GM21360 (cell line): ENCODE results near the gene PRPS1L1.

Experiments
- ATAC-seq: cut with Tn5 transposase; IDR thresholded peaks from one replicate; pipeline ENCODE4 v1.9.1; 2021; ENCODE audit warnings: mild to moderate bottlenecking, moderate library complexity; ENCODE audit not compliant: unreplicated experiment

PRPS1L1 gene

DNA sequence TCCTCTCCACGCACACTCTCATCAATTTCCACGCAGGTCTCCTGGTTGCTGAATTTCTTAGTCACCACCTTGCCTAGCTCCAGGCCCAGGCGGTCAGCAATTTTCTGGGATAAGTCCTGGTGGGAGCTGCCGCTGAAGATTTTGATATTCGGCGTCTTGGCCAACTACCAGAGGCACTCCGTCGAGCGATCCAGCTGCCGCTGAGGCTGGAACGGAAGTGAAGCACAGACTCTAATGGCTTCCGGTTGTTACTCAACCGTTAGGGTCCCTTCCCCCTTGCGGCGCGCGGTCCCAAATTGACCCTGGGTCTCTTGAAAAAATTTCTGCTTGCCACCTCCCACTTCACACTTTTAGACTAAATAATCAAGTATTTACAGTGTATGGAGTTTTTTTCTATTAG lies at the start of gene PRPS1L1:
Gene PRPS1L1 (minus strand): TSS at position 219 of the 400 bp plus-strand sequence.
- no peak for ATAC-seq

DNA sequence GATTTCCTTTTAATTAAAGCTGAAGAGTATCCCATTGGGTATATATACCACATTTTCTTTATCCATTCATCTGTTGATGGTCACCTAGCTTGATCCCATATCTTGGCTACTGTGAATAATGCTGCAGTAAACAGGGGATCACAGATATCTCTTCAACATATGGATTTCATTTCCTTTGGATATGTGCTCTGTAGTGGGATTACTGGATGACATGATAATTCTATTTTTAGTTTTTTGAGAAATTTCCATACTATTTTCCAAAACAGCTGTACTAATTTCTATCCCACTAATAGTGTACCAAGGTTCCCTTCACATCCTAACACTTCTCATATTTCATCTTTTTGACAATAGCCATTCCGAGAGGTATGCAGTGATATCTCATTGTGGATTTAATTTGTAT lies 48.8 kb upstream of the PRPS1L1 start:
- ATAC-seq, result no peak

DNA sequence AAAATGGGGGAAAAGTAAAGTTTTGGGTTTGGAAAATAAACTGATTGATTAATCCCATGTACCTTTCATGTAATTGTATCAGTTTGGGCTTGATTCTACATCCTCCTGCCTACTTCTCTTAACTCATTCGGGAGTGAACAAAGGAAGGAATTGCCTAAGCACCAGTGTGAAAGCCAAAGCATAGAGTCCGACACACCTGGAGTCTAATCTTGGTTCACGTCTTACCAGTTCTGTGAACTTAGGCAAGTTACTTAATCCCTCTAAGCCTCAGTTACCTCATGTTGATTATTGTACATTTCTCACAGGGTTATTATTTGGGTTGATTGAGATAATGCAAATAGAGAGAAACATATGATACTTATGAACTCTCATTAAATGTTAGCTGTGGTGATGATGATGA lies 41.1 kb upstream of the PRPS1L1 start:
- no peak for ATAC-seq

DNA sequence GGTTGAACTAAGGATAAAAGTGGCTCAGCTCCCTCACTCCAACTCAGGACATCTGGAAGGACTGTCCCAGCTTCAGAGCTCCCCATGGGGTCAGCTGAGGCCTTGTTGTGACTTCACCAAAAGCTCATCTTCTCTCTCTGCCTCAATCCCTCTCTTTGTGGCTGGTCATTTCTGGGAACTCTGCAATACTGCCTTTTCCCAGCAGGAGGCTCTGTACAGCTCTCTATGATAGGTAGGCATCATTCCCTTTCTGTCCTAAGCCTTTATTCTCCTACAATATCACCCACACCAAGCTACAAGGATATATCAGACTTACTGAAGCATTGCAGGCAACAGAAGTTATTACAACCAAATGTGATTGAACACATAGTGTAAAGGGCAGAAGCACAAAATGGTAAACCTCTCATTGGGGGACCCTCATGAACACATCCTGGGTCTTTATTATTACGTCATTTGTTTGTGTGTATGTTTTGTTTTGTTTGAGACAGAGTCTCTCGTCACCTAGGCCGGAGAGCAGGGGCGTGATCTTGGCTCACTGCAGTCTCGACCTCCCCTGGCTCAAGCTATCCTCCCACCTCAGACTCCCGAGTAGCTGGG lies 36.7 kb upstream of the PRPS1L1 start:
- peak; percentile 77 for ATAC-seq

DNA sequence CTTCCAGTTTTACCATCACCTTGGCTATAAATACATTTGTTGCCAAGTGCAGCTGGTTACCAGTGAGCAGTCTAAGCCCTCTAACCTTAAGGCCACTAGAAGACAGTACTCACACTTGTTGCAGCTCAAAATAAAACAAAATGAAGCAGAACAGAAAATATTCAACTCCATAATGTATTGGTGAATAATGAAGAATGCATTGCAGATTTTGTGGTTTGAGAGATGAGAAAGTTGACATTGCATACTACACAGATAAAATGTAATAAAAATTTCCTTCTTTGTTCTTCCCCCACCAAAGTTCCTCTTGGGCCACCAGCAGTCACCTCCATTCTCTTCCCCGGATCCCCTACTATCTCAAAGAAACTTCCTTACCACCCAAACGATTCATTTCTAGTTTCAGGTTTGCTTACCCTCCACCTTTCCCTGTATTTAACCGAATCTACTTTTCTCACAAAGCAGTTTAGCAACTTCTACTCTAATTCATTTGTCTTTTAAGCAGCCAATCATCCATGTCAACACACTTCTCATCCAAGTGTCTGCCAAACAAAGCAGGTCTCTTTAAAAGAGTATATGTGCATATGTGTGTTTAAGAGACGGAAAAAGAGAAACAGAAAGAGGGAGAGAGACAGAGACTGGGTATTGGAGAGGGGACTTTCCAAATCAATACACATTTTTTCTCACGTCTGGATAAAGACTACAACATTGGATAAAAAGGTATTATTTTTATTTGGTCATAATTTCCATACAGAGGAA lies 35.7 kb upstream of the PRPS1L1 start:
- ATAC-seq, result no peak

DNA sequence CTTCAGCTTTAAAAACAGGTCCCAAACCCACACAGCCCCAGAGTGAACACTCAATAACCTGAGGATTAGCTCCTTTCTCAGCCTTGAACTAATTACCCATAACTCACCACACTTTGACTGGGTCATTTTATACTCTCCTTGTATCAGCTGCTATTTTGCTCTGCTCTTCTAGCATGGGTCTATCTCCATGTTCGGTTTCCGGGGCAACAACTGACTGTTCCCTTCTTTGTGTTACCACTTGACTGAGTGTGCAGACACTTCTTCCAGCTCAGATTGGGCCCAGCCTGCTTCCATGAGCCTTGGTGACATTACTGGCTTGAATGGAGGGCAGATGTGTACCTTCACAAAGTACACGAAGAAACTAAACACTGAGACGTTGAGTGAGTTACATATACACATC lies 31.5 kb upstream of the PRPS1L1 start:
- no peak for ATAC-seq

DNA sequence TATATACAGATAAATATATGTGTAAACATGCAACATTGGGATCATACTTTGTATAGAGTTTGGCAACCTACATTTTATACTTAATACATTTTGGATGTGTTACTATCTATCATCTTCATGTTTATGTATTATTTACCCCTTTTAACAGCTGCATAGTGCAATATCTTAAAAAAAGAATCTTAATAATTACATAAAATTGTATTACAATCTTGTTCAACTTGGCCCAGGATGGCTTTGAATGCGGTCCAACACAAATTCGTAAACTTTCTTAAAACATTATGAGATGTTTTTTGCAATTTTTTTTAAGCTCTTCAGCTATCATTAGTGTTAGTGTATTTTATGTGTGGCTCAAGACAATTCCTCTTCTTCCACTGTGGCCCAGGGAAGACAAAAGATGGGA lies 26.3 kb upstream of the PRPS1L1 start:
- no peak for ATAC-seq

DNA sequence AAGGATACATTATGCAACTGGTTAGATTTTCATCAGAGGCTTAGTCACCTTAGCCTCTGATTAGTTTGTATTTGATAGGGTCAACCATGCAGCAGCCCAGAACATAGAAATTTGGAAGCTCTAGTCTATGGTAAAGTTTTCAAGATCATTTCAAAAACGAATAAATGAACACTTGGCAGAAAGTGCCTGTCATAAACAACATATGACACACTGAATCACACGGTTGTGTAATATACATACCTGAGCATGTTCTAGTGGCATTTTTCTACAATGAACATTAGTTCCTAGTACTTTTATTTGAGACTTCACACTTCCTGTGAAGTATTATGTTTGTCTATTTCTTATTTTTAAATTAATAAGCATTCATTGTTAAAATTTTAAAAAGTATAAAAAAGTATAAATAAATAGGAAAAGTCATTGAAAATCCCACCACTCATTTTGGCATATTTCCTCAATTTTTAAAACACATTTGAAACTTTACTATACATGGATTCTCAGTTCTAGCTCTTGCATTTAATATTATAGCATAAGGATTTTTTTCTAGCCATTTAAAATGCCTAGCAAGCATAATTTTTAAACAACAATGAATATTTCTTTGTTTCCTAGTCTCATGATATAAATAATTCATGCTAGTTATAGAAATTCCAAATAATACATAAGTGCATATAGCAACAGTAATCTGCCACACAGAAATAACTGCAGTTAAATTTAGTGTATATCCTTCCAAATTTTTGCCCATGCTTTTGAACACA lies 25.7 kb upstream of the PRPS1L1 start:
- ATAC-seq, result no peak

DNA sequence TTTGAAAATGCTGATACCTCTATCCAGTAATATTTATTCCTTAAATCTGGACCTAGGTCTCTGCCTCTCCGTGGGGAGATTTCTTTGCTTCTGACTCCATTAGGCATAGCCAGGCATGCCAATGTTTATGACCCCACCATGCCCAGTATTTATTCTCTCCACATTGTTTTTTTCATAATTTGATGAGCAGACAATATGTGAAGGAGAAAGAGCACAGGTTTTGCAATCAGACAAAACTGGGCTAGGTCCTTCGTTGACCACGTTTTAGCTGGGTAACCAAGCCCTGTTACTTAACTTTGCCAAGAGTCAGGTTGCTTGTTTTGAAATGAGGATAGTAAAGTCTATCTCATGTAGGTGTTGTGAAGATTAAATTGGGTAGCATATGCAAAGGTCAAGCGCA lies 21.6 kb upstream of the PRPS1L1 start:
- ATAC-seq, result no peak

DNA sequence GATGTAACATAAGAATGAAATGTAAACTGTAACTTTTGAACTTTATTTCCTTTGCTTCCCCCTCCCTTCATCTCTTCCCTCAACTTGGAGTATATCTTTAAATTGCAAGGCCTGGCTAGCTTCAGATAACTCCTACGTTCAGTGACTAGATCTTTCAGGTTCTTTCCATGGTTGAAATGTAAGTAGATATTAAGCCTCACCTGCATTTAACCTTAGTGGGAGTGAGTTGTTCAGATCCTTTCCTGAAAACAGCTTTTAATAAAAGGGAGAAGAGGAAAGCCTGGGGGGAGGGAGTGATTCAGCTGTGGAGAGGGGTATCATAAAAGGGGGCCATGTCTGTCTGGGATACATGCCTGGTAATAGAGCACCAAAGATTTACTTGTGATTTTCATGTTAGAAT lies 19.0 kb upstream of the PRPS1L1 start:
- ATAC-seq, result no peak

DNA sequence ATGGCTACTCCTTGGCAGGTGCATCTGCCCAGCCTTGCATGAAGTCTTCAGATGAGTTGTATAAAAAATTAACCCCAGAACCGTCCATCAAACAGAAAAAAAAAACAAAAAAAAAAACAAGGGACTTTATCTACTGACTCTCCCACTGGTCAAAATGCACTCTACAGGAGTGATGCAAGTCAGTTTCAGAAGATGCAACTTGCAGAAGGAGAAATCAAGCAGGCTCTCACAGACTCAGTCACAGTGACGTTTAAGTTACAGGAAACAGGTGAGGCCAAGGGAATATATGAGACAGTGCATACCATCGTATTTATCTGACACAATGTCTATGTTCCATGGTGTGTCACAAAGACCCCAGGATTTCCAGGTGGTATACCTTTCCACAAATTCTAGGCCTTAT lies 17.5 kb upstream of the PRPS1L1 start:
- no peak for ATAC-seq

DNA sequence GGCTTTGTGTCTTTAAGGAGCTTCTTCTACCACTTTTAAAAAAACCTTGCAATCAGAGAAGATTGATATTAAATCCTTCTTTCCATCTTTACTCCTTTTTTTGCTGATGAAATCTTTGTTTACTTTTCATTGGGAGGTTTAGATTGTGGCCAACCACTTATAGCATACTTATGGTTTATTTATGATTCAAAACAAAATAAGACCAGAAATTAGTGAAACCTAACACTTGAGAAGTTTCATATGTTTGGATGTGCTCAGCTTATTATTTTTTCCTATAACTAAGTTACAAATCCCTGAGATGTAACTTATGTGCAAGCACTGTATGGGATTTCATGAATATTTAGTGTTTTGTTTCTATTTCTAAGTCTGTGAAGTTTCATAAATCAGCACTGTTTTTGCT lies 13.5 kb upstream of the PRPS1L1 start:
- ATAC-seq, result no peak

DNA sequence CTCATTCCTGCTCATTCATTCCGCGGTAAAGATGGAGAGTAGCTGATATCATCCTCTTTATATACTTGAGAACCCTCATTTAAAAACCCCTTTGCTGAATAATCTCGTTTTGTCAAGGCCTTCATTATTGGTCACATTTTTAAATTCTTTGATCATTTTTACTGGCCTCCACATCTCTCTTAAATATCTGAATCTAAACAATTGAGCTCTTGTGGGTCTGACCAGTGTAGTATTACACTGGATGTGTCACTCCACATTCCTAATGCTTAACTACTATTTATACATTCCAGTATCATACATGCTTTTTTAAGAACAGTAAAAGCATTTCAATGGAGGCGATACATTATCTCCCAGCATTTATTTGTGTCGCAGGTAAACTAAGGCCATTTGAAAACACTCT lies 12.6 kb upstream of the PRPS1L1 start:
- ATAC-seq, result no peak

DNA sequence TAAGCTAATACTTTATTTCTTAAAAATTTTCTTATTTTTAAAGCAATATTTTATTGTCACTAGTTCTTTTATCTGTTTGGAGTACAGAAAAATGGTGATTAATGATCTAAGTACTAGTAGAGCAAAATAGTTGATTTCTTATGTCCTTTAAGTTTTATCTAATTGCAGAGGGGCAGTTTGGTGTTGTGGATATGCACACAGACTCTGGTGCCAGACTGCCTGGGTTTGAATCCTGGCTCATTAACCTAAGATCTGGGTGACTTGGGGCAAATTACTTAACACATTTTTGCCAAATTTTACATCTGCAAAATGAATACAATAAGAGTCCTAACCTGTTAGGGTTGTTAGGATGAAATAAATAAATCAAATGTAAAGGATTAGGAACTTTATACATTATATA lies 10.7 kb upstream of the PRPS1L1 start:
- no peak for ATAC-seq

DNA sequence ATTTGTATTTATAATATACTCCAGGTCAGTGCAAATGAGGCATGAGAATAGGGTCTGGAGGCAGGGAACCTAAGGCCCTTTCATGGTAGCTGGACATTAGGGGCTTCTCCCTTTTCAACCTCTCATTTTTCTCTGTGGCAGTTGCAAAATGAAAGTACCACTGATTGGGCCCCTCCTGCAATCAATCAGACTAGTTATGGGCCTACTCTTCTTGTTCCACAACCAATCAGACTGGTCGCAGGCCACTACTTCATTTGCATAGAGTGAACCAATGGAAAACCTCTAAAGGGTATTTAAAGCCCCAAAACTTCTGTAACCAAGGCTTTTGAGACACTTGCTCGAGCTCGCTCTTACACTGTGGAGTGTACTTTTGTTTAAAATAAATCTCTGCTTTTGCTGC lies 10.0 kb upstream of the PRPS1L1 start:
- no peak for ATAC-seq

DNA sequence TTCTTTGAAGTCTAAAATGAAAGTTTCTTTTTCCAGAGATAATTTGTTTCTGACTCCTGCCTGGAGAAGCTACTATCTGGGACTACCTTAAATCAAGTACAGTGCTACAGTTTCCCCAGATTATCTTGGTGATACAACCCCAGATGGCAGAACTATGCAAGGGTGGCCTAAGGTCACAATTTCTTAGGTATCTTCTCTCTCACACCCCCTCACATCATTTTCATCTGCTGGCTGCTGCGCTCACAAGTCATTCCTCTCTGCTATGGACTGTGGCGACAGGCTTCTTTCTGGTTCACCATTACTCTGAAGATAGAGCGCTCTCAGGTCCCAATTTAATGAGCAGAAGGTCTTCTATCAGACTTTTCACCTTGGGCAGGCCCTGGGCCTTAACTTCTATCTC lies 9.1 kb upstream of the PRPS1L1 start:
- ATAC-seq, result no peak

DNA sequence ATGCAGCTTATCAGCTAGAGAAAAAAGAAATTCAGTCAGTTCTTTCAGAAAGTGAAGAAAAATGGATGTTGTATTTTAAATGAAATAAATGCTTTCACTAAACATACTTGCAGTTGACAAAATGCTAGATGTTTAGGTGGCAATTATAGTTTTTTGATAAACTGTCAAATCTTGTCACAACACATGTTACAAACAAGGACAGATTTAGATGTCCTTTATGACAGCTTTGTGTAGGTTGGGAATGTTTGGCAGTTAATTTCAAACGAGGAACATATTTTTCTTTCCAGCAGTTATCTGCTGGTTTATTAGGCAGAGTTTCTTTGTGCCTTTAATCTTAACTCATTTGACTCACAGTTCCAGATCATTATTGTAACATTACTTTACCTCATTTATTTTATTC lies 3.1 kb upstream of the PRPS1L1 start:
- no peak for ATAC-seq

DNA sequence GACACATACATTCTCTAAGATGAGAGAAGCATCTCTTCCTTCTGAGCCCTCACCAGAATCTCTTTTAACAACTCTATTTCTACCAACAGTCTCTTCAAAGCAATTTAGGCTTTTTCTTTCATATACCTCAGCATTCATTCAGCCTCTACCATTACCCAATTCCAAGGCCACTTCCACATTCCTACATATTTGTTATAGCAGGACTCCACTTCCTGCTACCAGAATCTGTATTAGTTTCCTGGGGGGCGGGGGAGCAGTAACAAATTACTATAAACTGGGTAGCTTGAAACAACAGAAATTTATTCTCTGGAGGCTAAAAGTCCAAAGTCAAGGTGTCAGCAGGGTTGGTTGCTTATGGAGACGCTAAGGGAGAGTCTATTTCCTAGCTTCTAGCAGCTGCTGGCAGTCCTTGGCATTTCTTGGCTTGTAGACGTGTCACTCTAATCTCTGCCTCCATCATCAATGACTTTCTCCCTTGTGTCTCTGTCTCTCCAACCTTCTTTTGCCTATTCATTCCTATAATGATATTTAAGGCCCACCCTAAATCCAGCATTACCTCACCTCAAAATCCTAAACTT lies 7.4 kb downstream of the PRPS1L1 start:
- ATAC-seq, result no peak

DNA sequence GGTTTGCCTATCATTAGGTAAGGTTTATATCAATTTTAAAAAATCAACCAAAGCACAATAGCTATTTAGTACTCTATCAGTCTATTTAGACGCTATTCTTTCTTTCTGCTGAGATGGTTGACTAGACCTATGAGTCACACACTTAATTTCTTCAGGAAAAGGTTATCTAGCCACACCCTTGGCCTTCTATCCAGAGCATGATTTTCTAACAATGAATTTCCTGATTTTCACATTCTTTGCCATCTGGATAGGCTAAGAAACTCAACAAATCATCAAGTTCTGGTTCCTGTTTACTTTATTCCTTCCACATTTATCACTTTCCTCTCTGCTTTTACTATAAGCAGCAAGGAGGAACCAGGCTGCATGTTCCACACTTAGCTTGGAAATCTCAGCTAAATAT lies 8.1 kb downstream of the PRPS1L1 start:
- no peak for ATAC-seq

DNA sequence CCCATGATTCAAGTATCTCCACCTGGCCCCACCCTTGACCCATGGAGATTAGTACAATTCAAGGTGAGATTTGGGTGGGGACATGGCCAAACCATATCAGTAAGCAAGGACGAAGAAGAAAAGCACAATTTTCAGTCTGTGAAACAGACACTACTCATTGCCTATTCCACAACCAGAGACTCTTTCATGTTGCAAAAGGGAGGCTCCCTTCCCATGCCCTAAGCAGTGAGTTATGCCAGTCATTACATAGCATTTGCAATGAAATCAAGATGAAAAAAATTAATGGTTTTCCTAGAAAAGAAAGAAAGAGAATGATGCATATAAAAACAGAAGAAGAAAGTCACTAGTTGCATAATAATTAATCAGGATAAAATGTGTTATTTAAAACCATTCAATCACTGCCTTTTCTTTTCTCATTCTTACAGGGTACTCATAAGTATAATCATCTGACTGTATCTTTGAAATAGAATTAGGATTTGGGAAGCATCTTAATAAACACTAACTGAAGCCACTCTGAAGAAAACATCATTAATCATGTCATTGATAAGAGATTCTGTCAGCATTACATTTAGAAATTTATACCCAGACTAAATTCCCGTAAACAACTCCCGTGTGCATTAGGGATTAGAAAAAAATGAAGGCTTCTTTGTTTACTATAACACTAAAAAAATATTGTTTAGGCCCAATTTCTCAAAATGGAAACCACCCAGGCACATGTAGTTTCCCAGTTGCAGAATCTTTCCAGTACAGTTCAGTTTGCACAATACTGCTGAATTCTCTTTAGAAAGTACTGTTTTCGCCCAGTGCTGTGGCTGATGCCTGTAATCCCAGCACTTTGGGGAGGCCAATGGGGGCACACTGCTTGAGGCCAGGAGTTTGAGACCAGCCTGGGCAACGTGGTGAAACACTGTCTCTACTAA lies 9.1 kb downstream of the PRPS1L1 start:
- no peak for ATAC-seq
